ENCODE data around the gene LRMDA. TPM values are rescaled to one million over a fixed set of nuclear protein-coding genes. Genes with fewer than 3 reads are reported as not detected.

LRMDA gene
- total and polyA plus RNA-seq, 2 donors (not counting 1 experiment from before 2014, with no cell fraction given) = 0.12 TPM; not detected in 1

GRCh38 chr10:76302481-76302880, 871.1 kb downstream of the LRMDA start:
- Mint-ChIP-seq H3K27ac (no peak overlapping the region), H3K4me3 (no peak overlapping the region), H3K4me1 (no peaks in the 10 kb centered on the region), H3K27me3 (peaks cover 6% of the 10 kb centered on the region), H3K9me3 (ENCODE audit: insufficient read depth) (peaks cover 3% of the 10 kb centered on the region)
- no peak overlapping the region for H2AFZ ChIP-seq (ENCODE audit: insufficient read depth, low read depth, low read length, poor library complexity, severe bottlenecking)
- no peaks in the 10 kb centered on the region for H4K20me1 ChIP-seq (ENCODE audit: control insufficient read depth, insufficient read depth, low read length, poor library complexity, severe bottlenecking)
- WGBS (ENCODE audit: insufficient coverage) = 83% methylated on average over 1 of the region's 1 CpG
- ATAC-seq (ENCODE audit: low read depth) = no peak
- no peaks in the 10 kb centered on the region for H3K4me1 ChIP-seq (ENCODE audit: control insufficient read depth in 2 of 2, insufficient read depth in 2 of 2, low read length in 2 of 2)
- CTCF ChIA-PET = no interaction called here
- H3K36me3 ChIP-seq (replicated peaks in 1 of 2; ENCODE audit: control extremely low read depth in 1 of 2, control insufficient read depth in 1 of 2, extremely low read depth in 1 of 2, insufficient read depth in 2 of 2, low read length in 1 of 2) = no peaks in the 10 kb centered on the region
- H3K27ac ChIP-seq (ENCODE audit: low read length in 2 of 2) = no peak overlapping the region
- peaks cover 0 to 3% (median 0%) of the 10 kb centered on the region in 3 donors for H3K9me3 ChIP-seq (ENCODE audit: control extremely low read depth in 1 of 3, control insufficient read depth in 2 of 3, insufficient read depth in 1 of 3, low read length in 2 of 3)
- TF ChIP-seq CTCF (IDR thresholded peaks at IDR 0.05) (no peak), EZH2 (IDR thresholded peaks at IDR 0.05; ENCODE audit: borderline replicate concordance, insufficient read depth, low read depth, low read length, poor library complexity, severe bottlenecking) (no peak)
- no peak overlapping the region for H3K4me2 ChIP-seq (replicated peaks; ENCODE audit: low read depth, low read length, poor library complexity, severe bottlenecking)
- H3K4me3 ChIP-seq (ENCODE audit: control extremely low read depth in 1 of 5, extremely low read depth in 1 of 5, insufficient read depth in 1 of 5, low read depth in 2 of 5, low read length in 4 of 5) = no peak overlapping the region
- intact Hi-C loops (cut with micrococcal nuclease) = no loop called here
- no peak for DNase-seq
- POLR2A ChIA-PET = no interaction called here
- H3K9ac ChIP-seq (ENCODE audit: low read length) = no peak overlapping the region
- no peaks in the 10 kb centered on the region for H3K27me3 ChIP-seq (replicated peaks in 1 of 4; ENCODE audit: control extremely low read depth in 1 of 4, control insufficient read depth in 3 of 4, insufficient read depth in 4 of 4, low read length in 3 of 4)
- no peaks in the 10 kb centered on the region for H3K79me2 ChIP-seq (ENCODE audit: control insufficient read depth, insufficient read depth, low read length)

- CTCF ChIA-PET = no interaction called here
- no peaks in the 10 kb centered on the region for H3K4me1 Mint-ChIP-seq
- peaks cover 9% of the 10 kb centered on the region for H3K27me3 Mint-ChIP-seq
- no peak for DNase-seq
- Histone ChIP-seq H2AFZ (ENCODE audit: insufficient read depth, low read depth, low read length, poor library complexity, severe bottlenecking) (no peak overlapping the region), H3K4me2 (replicated peaks; ENCODE audit: low read depth, low read length, poor library complexity, severe bottlenecking) (no peak overlapping the region), H3K9ac (ENCODE audit: low read length) (no peak overlapping the region), H3K36me3 (replicated peaks in 1 of 2; ENCODE audit: control extremely low read depth in 1 of 2, control insufficient read depth in 1 of 2, extremely low read depth in 1 of 2, insufficient read depth in 2 of 2, low read length in 1 of 2) (no peaks in the 10 kb centered on the region), H3K4me1 (ENCODE audit: control insufficient read depth in 2 of 2, insufficient read depth in 2 of 2, low read length in 2 of 2) (no peaks in the 10 kb centered on the region), H3K9me3 (ENCODE audit: control extremely low read depth in 1 of 3, control insufficient read depth in 2 of 3, insufficient read depth in 1 of 3, low read length in 2 of 3) (no peaks in the 10 kb centered on the region), H3K4me3 (ENCODE audit: control extremely low read depth in 1 of 5, extremely low read depth in 1 of 5, insufficient read depth in 1 of 5, low read depth in 2 of 5, low read length in 4 of 5) (no peak overlapping the region), H3K79me2 (ENCODE audit: control insufficient read depth, insufficient read depth, low read length) (no peaks in the 10 kb centered on the region), H3K27ac (ENCODE audit: low read length in 2 of 2) (no peak overlapping the region), H3K27me3 (replicated peaks in 1 of 4; ENCODE audit: control extremely low read depth in 1 of 4, control insufficient read depth in 3 of 4, insufficient read depth in 4 of 4, low read length in 3 of 4) (no peaks in the 10 kb centered on the region), H4K20me1 (ENCODE audit: control insufficient read depth, insufficient read depth, low read length, poor library complexity, severe bottlenecking) (no peaks in the 10 kb centered on the region)
- TF ChIP-seq EZH2 (IDR thresholded peaks at IDR 0.05; ENCODE audit: borderline replicate concordance, insufficient read depth, low read depth, low read length, poor library complexity, severe bottlenecking) (no peak), CTCF (IDR thresholded peaks at IDR 0.05) (no peak)
- POLR2A ChIA-PET = no interaction called here
- H3K4me3 Mint-ChIP-seq = no peak overlapping the region
- no peak for ATAC-seq (ENCODE audit: low read depth)
- peaks cover 3% of the 10 kb centered on the region for H3K9me3 Mint-ChIP-seq (ENCODE audit: insufficient read depth)
- no CpG with 5 or more reads among the region's 8 CpGs for WGBS (ENCODE audit: insufficient coverage)
- intact Hi-C loops (cut with micrococcal nuclease) = no loop called here
- no peak overlapping the region for H3K27ac Mint-ChIP-seq
Observed at GRCh38 chr10:76302961-76303630, 871.7 kb downstream of the LRMDA start.
